Measurements from ENCODE around the gene CEP95.
"Not testable (repeated sequence)": the region's sequence is repeated elsewhere in the genome, so short reads cannot be mapped to it uniquely, and the experiment has no call there.

GRCh38 chr17:64459818-64460217 is 47.0 kb upstream of the CEP95 start:
- not testable (repeated sequence) for TF ChIP-seq POLR2A (IDR thresholded peaks at IDR 0.05; ENCODE audit: low read length); CTCF (IDR thresholded peaks at IDR 0.05); CBX8 (IDR thresholded peaks at IDR 0.05); GATA3 (IDR thresholded peaks at IDR 0.05; ENCODE audit: borderline replicate concordance); MYC (IDR thresholded peaks at IDR 0.05; ENCODE audit: borderline replicate concordance, low read length); RAD21 (conservative IDR thresholded peaks at IDR 0.05 in 1 of 2, IDR thresholded peaks at IDR 0.05 in 1 of 2); EP300 (IDR thresholded peaks at IDR 0.05); E2F6 (IDR thresholded peaks at IDR 0.05; ENCODE audit: borderline replicate concordance, low read depth); RFX5 (IDR thresholded peaks at IDR 0.05); ELK1 (IDR thresholded peaks at IDR 0.05; ENCODE audit: low read depth, low read length); KDM5A (IDR thresholded peaks at IDR 0.05); HMGXB4 (CRISPR knock-in tag; IDR thresholded peaks at IDR 0.05; ENCODE audit: borderline replicate concordance)

All from A549 (cell line).